Activated CD8-positive, alpha-beta T cell treated with anti-CD3 and anti-CD28 coated beads, Interleukin-2, amount 10 ng/mL, durations not matched to agents 7 days and 5 days (primary cell): ENCODE measurements around the gene DNM2. TPM values are rescaled to one million over a fixed set of nuclear protein-coding genes. Genes with fewer than 3 reads are reported as not detected.
"Not testable (repeated sequence)": the region's sequence is repeated elsewhere in the genome, so short reads cannot be mapped to it uniquely, and the experiment has no call there.

Experiments
- ATAC-seq: fragments of 150-1000 bp; cut with Tn5 transposase; one replicate; pipeline ENCODE4 v1.10.0; 2021; ENCODE audit warnings: moderate library complexity
- CTCF ChIA-PET: fragments of 350-600 bp; sonication (Branson Sonifier 250); formaldehyde crosslinking; loops from one replicate; lab custom pipeline; 2021; ENCODE audit warnings: antibody characterized with exemption; lab: Charles Lee
- POLR2A ChIA-PET: fragments of 350-600 bp; sonication (Branson Sonifier 250); formaldehyde crosslinking; loops from one replicate; lab custom pipeline; 2021; ENCODE audit warnings: antibody characterized with exemption; lab: Charles Lee
- DNase-seq: peaks from one replicate; pipeline ENCODE4 v3.0.0-alpha.2; 2020
- H3K27ac Mint-ChIP-seq: one replicate; pipeline ENCODE4 v1.8.0; 2021; ENCODE audit warnings: mild to moderate bottlenecking, mixed read lengths
- H3K27me3 Mint-ChIP-seq: one replicate; pipeline ENCODE4 v1.8.0; 2021; ENCODE audit warnings: low read depth, mixed read lengths
- H3K36me3 Mint-ChIP-seq: one replicate; pipeline ENCODE4 v1.8.0; 2021; ENCODE audit warnings: low read depth, mixed read lengths
- H3K4me1 Mint-ChIP-seq: one replicate; pipeline ENCODE4 v1.8.0; 2021; ENCODE audit warnings: low read depth, mixed read lengths
- H3K4me3 Mint-ChIP-seq: one replicate; pipeline ENCODE4 v1.8.0; 2021; ENCODE audit warnings: mild to moderate bottlenecking, mixed read lengths
- H3K9me3 Mint-ChIP-seq: one replicate; pipeline ENCODE4 v1.8.0; 2022; ENCODE audit warnings: mixed read lengths; ENCODE audit not compliant: insufficient read depth
- total RNA-seq, 2 experiments: library from RNA; stranded (reverse); gene quantifications; one replicate each; pipeline ENCODE4 v1.2.3, GENCODE V29; 2021

DNM2 gene
- total RNA-seq, 2 experiments from 2014 or later: 239 to 240 TPM

GRCh38 chr19:10758050-10758449 lies 40.2 kb downstream of the DNM2 start:
- DNase-seq, H3K9me3 Mint-ChIP-seq, ATAC-seq, H3K27me3 Mint-ChIP-seq, H3K4me3 Mint-ChIP-seq: not testable (repeated sequence)
- CTCF ChIA-PET: interaction anchor here (2.4 to 3.8 kb wide), 3 partner anchors 40 to 106 kb away, joined by 6 to 39 read pairs (median 18); partner anchors contain the start of gene DNM2
- POLR2A ChIA-PET: interaction anchor here (0.6 to 3.1 kb wide), 3 partner anchors 13 to 39 kb away, joined by 3 to 26 read pairs (median 3); partner anchors contain the start of gene DNM2
- peaks cover 87% of the 10 kb centered on the region for H3K4me1 Mint-ChIP-seq
- peak overlapping the region; percentile 34 for H3K27ac Mint-ChIP-seq
- H3K36me3 Mint-ChIP-seq: peaks cover 66% of the 10 kb centered on the region

- ChIA-PET POLR2A (interaction anchor here (0.6 to 3.1 kb wide), 6 partner anchors 10 to 76 kb away, joined by 3 to 26 read pairs (median 4); partner anchors contain the start of gene DNM2), CTCF (interaction anchor here (0.6 to 3.8 kb wide), 9 partner anchors 8 to 266 kb away, joined by 3 to 39 read pairs (median 6); partner anchors contain the start of genes DNM2 and TMED1)
- Mint-ChIP-seq H3K27me3 (no peaks in the 10 kb centered on the region), H3K4me1 (peaks cover 92% of the 10 kb centered on the region), H3K27ac (peak overlapping the region; percentile 90), H3K9me3 (peaks cover 6% of the 10 kb centered on the region), H3K36me3 (peaks cover 73% of the 10 kb centered on the region), H3K4me3 (peak overlapping the region; percentile 65)
- DNase-seq: no peak
- ATAC-seq: no peak
Observed at GRCh38 chr19:10758978-10759377, 41.1 kb downstream of the DNM2 start.

- H3K27me3 Mint-ChIP-seq: no peaks in the 10 kb centered on the region
- H3K4me3 Mint-ChIP-seq: peak overlapping the region; percentile 65
- H3K27ac Mint-ChIP-seq: peak overlapping the region; percentile 90
- H3K4me1 Mint-ChIP-seq: peaks cover 89% of the 10 kb centered on the region
- DNase-seq: peak; percentile 32
- H3K36me3 Mint-ChIP-seq: peaks cover 74% of the 10 kb centered on the region
- peaks cover 6% of the 10 kb centered on the region for H3K9me3 Mint-ChIP-seq
- POLR2A ChIA-PET: interaction anchor here (0.5 to 3.1 kb wide), 6 partner anchors 37 to 444 kb away, joined by 3 to 26 read pairs (median 4); partner anchors contain the start of genes DNM2 and TYK2
- no peak for ATAC-seq
- CTCF ChIA-PET: interaction anchor here (0.7 to 3.8 kb wide), 9 partner anchors 9 to 104 kb away, joined by 3 to 39 read pairs (median 6); partner anchors contain the start of genes DNM2 and TMED1
Observed at GRCh38 chr19:10760273-10760944, 42.5 kb downstream of the DNM2 start.

GRCh38 chr19:10761443-10762250 lies 43.8 kb downstream of the DNM2 start:
- POLR2A ChIA-PET: interaction anchor here (0.7 kb wide), 1 partner anchor 45 kb away, joined by 5 read pairs; no protein-coding TSS in a partner anchor
- Mint-ChIP-seq H3K4me1 (peaks cover 80% of the 10 kb centered on the region), H3K27ac (peak overlapping the region; percentile 89)

DNA sequence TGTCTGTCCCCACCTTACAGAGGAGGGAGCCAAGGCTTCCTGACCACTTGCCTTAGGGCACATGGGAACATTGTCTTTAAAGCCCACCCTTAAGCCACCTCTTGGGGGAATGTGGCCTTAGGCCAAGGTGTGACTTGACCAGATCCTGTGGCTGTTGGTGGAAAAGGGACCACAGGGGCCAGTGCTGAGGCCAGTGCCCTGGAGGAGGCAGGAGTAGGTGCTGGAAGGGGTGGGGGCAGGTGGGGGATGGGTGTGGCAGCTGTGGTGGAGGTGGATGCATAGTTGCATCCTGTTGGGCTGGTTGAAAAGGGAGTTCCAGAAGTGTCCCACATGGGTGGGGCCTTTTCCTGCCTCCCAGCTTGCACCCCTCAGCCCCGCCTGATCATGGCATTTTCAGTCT lies 44.8 kb downstream of the DNM2 start:
- POLR2A ChIA-PET: interaction anchor here (0.7 to 1.2 kb wide), 2 partner anchors 34 to 46 kb away, joined by 3 to 5 read pairs; no protein-coding TSS in a partner anchor
- Mint-ChIP-seq H3K27ac (peak overlapping the region; percentile 89), H3K9me3 (peaks cover 6% of the 10 kb centered on the region), H3K4me1 (peaks cover 70% of the 10 kb centered on the region), H3K36me3 (peaks cover 65% of the 10 kb centered on the region), H3K4me3 (peak overlapping the region; percentile 31), H3K27me3 (no peaks in the 10 kb centered on the region)
- CTCF ChIA-PET: interaction anchor here (1.0 to 1.6 kb wide), 2 partner anchors 10 to 45 kb away, joined by 3 to 10 read pairs; partner anchors contain the start of gene DNM2
- DNase-seq: peak; percentile 68
- no peak for ATAC-seq

More at GRCh38 chr19:10761443-10762250, 43.8 kb downstream of the DNM2 start:
- no peak for DNase-seq
- Mint-ChIP-seq H3K9me3 (peaks cover 6% of the 10 kb centered on the region), H3K27me3 (no peaks in the 10 kb centered on the region), H3K4me3 (no peak overlapping the region), H3K36me3 (peaks cover 69% of the 10 kb centered on the region)
- CTCF ChIA-PET: interaction anchor here (0.6 to 1.0 kb wide), 3 partner anchors 11 to 282 kb away, joined by 3 to 4 read pairs (median 3); partner anchors contain the start of gene DNM2
- ATAC-seq: no peak

DNA sequence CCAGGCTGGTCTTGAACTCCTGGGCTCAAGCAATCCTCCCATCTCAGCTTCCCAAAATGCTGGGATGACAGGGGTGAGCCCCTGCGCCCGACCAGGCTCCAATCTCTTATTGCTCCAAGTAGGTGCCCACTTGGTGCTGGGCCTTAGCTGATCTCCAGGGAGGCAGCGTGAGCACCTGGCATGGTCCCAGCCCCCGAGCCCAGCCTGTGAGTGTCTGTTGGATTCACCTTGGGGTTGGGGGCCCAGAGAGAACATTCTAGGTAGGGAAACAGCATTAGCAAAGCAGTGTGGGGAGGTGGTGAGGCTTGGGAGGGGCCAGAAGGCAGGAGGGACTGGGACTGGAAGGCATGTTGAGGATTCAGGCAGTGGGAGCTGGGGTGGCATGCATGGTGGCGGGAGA lies 45.5 kb downstream of the DNM2 start:
- peaks cover 64% of the 10 kb centered on the region for H3K36me3 Mint-ChIP-seq
- CTCF ChIA-PET: interaction anchor here (1.6 kb wide), 1 partner anchor 46 kb away, joined by 10 read pairs; the partner anchor contains the start of gene DNM2
- POLR2A ChIA-PET: interaction anchor here (1.2 kb wide), 1 partner anchor 33 kb away, joined by 3 read pairs; no protein-coding TSS in a partner anchor
- peaks cover 69% of the 10 kb centered on the region for H3K4me1 Mint-ChIP-seq
- ATAC-seq (no peak), DNase-seq (no peak)
- H3K27me3 Mint-ChIP-seq: no peaks in the 10 kb centered on the region
- H3K4me3 Mint-ChIP-seq: peak overlapping the region; percentile 31
- peaks cover 6% of the 10 kb centered on the region for H3K9me3 Mint-ChIP-seq
- peak overlapping the region; percentile 89 for H3K27ac Mint-ChIP-seq

GRCh38 chr19:10763828-10764339 lies 46.0 kb downstream of the DNM2 start:
- H3K4me1 Mint-ChIP-seq: peaks cover 68% of the 10 kb centered on the region
- H3K27ac Mint-ChIP-seq: peak overlapping the region; percentile 89
- ChIA-PET POLR2A (interaction anchor here (1.0 kb wide), 1 partner anchor 59 kb away, joined by 3 read pairs; no protein-coding TSS in a partner anchor), CTCF (interaction anchor here (1.6 to 3.3 kb wide), 1 partner anchor 47 kb away, joined by 10 to 13 read pairs; the partner anchor contains the start of gene DNM2)
- peaks cover 3% of the 10 kb centered on the region for H3K9me3 Mint-ChIP-seq
- ATAC-seq (no peak), DNase-seq (no peak)
- H3K4me3 Mint-ChIP-seq: peak overlapping the region; percentile 5
- H3K27me3 Mint-ChIP-seq: no peaks in the 10 kb centered on the region
- peaks cover 65% of the 10 kb centered on the region for H3K36me3 Mint-ChIP-seq

- Mint-ChIP-seq H3K36me3 (peaks cover 63% of the 10 kb centered on the region), H3K4me1 (peaks cover 68% of the 10 kb centered on the region), H3K9me3 (no peaks in the 10 kb centered on the region), H3K27ac (peak overlapping the region; percentile 89), H3K4me3 (no peak overlapping the region), H3K27me3 (no peaks in the 10 kb centered on the region)
- ChIA-PET POLR2A (interaction anchor here (0.6 to 1.0 kb wide), 2 partner anchors 9 to 59 kb away, joined by 3 to 5 read pairs; no protein-coding TSS in a partner anchor), CTCF (interaction anchor here (3.3 kb wide), 1 partner anchor 47 kb away, joined by 13 read pairs; the partner anchor contains the start of gene DNM2)
- DNase-seq (no peak), ATAC-seq (no peak)
Observed at GRCh38 chr19:10764340-10764894, 46.5 kb downstream of the DNM2 start.

DNA sequence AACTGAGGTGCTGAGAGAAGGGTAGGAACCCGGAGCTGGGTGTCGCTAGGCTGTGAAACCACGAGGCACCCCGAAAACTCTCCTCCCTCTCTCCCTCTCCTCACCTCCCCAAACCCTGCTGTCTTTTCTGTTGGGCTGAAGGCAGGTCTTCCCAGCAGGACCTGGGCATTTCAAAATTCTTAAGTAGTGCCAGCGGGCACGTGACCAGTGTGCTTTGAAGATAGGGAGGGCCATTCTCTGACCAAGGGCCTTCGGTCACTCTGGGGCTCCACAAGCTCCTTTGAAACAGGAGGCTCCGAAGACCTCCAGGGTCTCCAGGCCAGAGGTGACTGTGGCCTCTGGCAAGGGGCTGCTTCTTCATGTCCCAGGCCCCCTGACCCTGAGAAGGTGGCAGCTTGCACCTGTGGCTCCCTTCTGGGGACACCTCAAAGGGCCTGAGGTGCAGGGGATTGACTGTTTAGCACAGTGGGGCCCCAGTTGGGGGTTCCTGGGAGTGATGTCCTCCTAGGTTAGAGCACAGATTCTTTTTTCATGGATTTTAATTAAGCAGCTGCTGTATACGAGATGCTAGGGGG lies 48.3 kb downstream of the DNM2 start:
- Mint-ChIP-seq H3K27me3 (no peaks in the 10 kb centered on the region), H3K27ac (peak overlapping the region; percentile 55), H3K9me3 (no peaks in the 10 kb centered on the region), H3K4me3 (no peak overlapping the region), H3K4me1 (peaks cover 58% of the 10 kb centered on the region), H3K36me3 (peaks cover 55% of the 10 kb centered on the region)
- ATAC-seq: no peak
- no peak for DNase-seq
- ChIA-PET CTCF (interaction anchor here (0.6 to 3.3 kb wide), 3 partner anchors 49 to 97 kb away, joined by 3 to 13 read pairs (median 4); partner anchors contain the start of gene DNM2), POLR2A (no interaction called here)

DNA sequence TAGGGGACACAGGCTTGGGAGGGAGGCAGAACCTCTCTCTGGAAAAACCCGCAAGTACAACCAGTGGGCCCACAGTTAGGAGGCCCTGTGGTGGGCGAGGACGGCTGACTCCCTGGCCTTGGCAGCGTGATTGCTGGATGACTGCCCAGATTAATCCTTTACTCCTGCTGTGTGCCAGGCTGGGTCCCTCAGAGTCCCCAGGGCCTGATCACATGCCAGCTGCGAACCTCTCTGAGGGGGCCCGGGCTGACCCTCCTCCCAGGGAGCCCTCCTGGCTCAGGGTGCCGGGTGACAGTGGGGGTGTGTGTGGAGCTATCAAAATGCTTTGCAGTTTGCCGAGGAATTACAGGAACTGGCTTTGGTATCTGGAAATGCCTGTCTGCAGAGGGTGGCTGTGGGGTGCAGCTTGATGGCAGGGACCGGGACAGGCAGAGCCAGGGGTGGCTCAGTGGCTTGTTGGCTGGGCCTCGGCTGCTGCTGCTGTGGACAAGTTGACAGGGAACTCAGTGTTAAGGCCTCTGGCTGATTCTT lies 48.9 kb downstream of the DNM2 start:
- POLR2A ChIA-PET: no interaction called here
- CTCF ChIA-PET: interaction anchor here (0.6 to 3.3 kb wide), 4 partner anchors 50 to 97 kb away, joined by 3 to 13 read pairs (median 4); partner anchors contain the start of gene DNM2
- H3K4me1 Mint-ChIP-seq: peaks cover 52% of the 10 kb centered on the region
- H3K9me3 Mint-ChIP-seq: no peaks in the 10 kb centered on the region
- H3K4me3 Mint-ChIP-seq: no peak overlapping the region
- ATAC-seq: no peak
- H3K36me3 Mint-ChIP-seq: peaks cover 51% of the 10 kb centered on the region
- no peaks in the 10 kb centered on the region for H3K27me3 Mint-ChIP-seq
- DNase-seq: no peak
- peak overlapping the region; percentile 55 for H3K27ac Mint-ChIP-seq
